Loucy (cell line): ENCODE data around the gene P2RX1.

Source experiments
- H2AFZ ChIP-seq: fragments of 200-600 bp; sonication (generic); 2 replicates; pipeline ENCODE4 v1.6.0; 2016; ENCODE audit warnings: antibody characterized with exemption, mild to moderate bottlenecking, low read length, moderate library complexity
- H3F3A ChIP-seq: fragments of 200-600 bp; 2 replicates; pipeline ENCODE4 v1.6.0; 2016; ENCODE audit warnings: antibody characterized with exemption, low read depth, mild to moderate bottlenecking
- H3K27me3 ChIP-seq: fragments of 200-600 bp; sonication (generic); 2 replicates; pipeline ENCODE4 v1.6.1; 2014; ENCODE audit warnings: low read length, mild to moderate bottlenecking; ENCODE audit not compliant: insufficient read depth, poor library complexity, severe bottlenecking
- H3K36me3 ChIP-seq: fragments of 200-600 bp; sonication (generic); 2 replicates; pipeline ENCODE4 v1.6.1; 2016; ENCODE audit warnings: low read length; ENCODE audit not compliant: insufficient read depth
- H3K4me1 ChIP-seq: fragments of 200-600 bp; sonication (generic); 2 replicates; pipeline ENCODE4 v1.5.1; 2014; ENCODE audit warnings: low read length, mild to moderate bottlenecking; ENCODE audit not compliant: insufficient read depth, poor library complexity, severe bottlenecking
- H3K4me2 ChIP-seq: fragments of 200-600 bp; sonication (generic); 2 replicates; pipeline ENCODE4 v1.6.0; 2014; ENCODE audit warnings: antibody characterized with exemption, low read length, low read depth, mild to moderate bottlenecking; ENCODE audit not compliant: poor library complexity, severe bottlenecking
- H3K4me3 ChIP-seq: fragments of 200-600 bp; sonication (generic); 2 replicates; pipeline ENCODE4 v1.5.1; 2014; ENCODE audit warnings: low read length, mild to moderate bottlenecking, mixed read lengths; ENCODE audit not compliant: poor library complexity, severe bottlenecking
- H3K79me2 ChIP-seq: fragments of 200-600 bp; sonication (generic); 2 replicates; pipeline ENCODE4 v1.6.1; 2014; ENCODE audit warnings: low read length; ENCODE audit not compliant: insufficient read depth
- H3K9ac ChIP-seq: fragments of 200-600 bp; sonication (generic); 2 replicates; pipeline ENCODE4 v1.6.0; 2014; ENCODE audit warnings: mild to moderate bottlenecking, low read depth, low read length, moderate library complexity; ENCODE audit not compliant: poor library complexity, severe bottlenecking
- H3K9me2 ChIP-seq: fragments of 200-600 bp; sonication (generic); replicated peaks from 2 replicates; pipeline ENCODE4 v1.6.1; 2016; ENCODE audit warnings: low read depth, low read length, mixed read lengths
- H3K9me3 ChIP-seq: fragments of 200-600 bp; sonication (generic); 2 replicates; pipeline ENCODE4 v1.6.1; 2014; ENCODE audit warnings: mild to moderate bottlenecking, antibody characterized with exemption, low read length, low read depth; ENCODE audit not compliant: insufficient read depth
- H4K20me1 ChIP-seq: fragments of 200-600 bp; sonication (generic); 2 replicates; pipeline ENCODE4 v1.6.0; 2014; ENCODE audit warnings: antibody characterized with exemption, low read length, mild to moderate bottlenecking; ENCODE audit not compliant: insufficient read depth, poor library complexity, severe bottlenecking
- EZH2phosphoT487 ChIP-seq: fragments of 200-600 bp; IDR thresholded peaks from 2 replicates; pipeline ENCODE4 v1.6.1; 2018; ENCODE audit warnings: antibody characterized with exemption, mild to moderate bottlenecking, moderate library complexity, borderline replicate concordance
- TF ChIP-seq, protein P1 (sequence below): fragments of 200-600 bp; sonication (generic); conservative IDR thresholded peaks from 2 replicates; pipeline ENCODE4 v1.5.1; 2014; ENCODE audit warnings: mild to moderate bottlenecking, antibody characterized with exemption, low read length

The P2RX1 gene

DNA sequence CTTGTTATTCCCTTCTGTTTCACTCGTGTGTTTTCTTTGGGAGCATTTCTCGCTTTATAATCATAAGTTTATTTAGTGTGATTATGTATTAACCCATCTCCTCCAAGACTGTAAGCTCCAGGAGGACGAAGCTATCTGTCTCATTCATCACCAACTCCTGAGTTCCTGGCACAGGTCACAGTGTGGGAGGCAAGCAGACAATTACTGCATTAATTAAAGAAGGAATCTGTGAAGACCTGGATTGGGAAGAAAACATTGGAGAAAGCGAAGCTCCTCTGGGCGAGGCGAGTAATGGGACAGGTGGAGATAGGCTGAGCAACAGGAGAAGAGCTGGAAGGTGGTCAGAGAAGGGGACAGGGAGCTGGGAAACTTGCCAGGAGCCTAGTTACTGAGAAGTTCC, 15.6 kb downstream of the P2RX1 start:
- Histone ChIP-seq H3K4me1 (peaks cover 4% of the 10 kb centered on the region), H3K4me2 (no peak overlapping the region), H2AFZ (no peak overlapping the region), H3K9ac (no peak overlapping the region), H3K4me3 (no peak overlapping the region), H3K79me2 (no peaks in the 10 kb centered on the region), H3K9me2 (no peaks in the 10 kb centered on the region), H3K36me3 (peaks cover 5% of the 10 kb centered on the region; the same call in 1 of the 2 replicates), H3K9me3 (no peaks in the 10 kb centered on the region), H3F3A (no peaks in the 10 kb centered on the region), H4K20me1 (no peaks in the 10 kb centered on the region), H3K27me3 (no peaks in the 10 kb centered on the region)
- TF ChIP-seq, protein P1, sequence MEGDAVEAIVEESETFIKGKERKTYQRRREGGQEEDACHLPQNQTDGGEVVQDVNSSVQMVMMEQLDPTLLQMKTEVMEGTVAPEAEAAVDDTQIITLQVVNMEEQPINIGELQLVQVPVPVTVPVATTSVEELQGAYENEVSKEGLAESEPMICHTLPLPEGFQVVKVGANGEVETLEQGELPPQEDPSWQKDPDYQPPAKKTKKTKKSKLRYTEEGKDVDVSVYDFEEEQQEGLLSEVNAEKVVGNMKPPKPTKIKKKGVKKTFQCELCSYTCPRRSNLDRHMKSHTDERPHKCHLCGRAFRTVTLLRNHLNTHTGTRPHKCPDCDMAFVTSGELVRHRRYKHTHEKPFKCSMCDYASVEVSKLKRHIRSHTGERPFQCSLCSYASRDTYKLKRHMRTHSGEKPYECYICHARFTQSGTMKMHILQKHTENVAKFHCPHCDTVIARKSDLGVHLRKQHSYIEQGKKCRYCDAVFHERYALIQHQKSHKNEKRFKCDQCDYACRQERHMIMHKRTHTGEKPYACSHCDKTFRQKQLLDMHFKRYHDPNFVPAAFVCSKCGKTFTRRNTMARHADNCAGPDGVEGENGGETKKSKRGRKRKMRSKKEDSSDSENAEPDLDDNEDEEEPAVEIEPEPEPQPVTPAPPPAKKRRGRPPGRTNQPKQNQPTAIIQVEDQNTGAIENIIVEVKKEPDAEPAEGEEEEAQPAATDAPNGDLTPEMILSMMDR: no peak
- no peak for TF ChIP-seq EZH2phosphoT487

DNA sequence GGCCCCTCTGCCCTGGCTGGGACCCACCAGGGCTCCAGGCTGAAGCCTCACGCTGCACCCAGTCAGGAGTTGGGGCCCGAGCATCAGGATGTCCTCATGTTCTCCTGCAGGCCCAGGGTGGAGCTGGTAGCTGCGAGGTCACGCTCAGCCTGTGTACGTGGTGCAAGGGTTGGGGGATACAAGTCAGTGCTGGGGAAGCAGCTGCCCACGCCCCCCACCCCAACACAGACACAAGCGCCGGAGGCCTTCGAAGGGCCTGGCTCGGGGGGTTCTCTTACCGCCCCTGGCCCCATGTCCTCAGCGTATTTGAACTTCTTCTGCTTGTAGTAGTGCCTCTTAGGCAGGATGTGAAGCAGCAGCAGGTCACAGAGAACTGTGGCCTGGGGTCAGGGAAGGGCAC, 18.5 kb downstream of the P2RX1 start:
- H3K4me1 ChIP-seq: peaks cover 7% of the 10 kb centered on the region
- H3K9me2 ChIP-seq: no peaks in the 10 kb centered on the region
- H3K9ac ChIP-seq: no peak overlapping the region
- no peak for TF ChIP-seq EZH2phosphoT487
- TF ChIP-seq, protein P1: no peak
- H3K36me3 ChIP-seq: peaks cover 5% of the 10 kb centered on the region; the same call in 1 of the 2 replicates
- H2AFZ ChIP-seq: no peak overlapping the region
- H3K4me3 ChIP-seq: no peak overlapping the region
- H3K4me2 ChIP-seq: no peak overlapping the region
- no peaks in the 10 kb centered on the region for H3K79me2 ChIP-seq
- no peaks in the 10 kb centered on the region for H3K9me3 ChIP-seq
- H4K20me1 ChIP-seq: no peaks in the 10 kb centered on the region
- no peaks in the 10 kb centered on the region for H3F3A ChIP-seq
- H3K27me3 ChIP-seq: no peaks in the 10 kb centered on the region

DNA sequence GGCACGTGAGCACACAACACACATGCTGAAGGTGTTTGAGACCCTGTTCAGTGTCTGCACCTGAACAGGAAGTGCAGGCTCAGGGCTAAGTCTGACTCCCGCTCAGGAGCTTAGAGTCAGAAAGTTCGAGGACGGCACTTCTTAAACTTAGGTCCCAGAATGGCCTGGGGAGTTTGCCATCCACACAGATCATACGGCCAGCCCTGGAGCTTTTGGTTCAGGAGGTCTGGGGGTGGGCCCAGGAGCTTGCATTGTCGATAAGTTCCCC, 19.4 kb downstream of the P2RX1 start:
- Histone ChIP-seq H3K4me1 (peaks cover 7% of the 10 kb centered on the region), H3K36me3 (peaks cover 5% of the 10 kb centered on the region; the same call in 1 of the 2 replicates), H3F3A (no peaks in the 10 kb centered on the region), H2AFZ (no peak overlapping the region), H3K27me3 (no peaks in the 10 kb centered on the region), H3K9me3 (no peaks in the 10 kb centered on the region), H3K4me3 (no peak overlapping the region), H3K4me2 (no peak overlapping the region), H3K9ac (no peak overlapping the region), H4K20me1 (no peaks in the 10 kb centered on the region), H3K9me2 (no peaks in the 10 kb centered on the region), H3K79me2 (no peaks in the 10 kb centered on the region)
- TF ChIP-seq, protein P1: no peak
- TF ChIP-seq EZH2phosphoT487: no peak
